G401.6 (cell line): ENCODE results near the gene AIMP1.

Experiments
- FAIRE-seq: peaks from 2 replicates; lab custom pipeline; 2012; peaks lifted over from hg19 to GRCh38; lab: Jason Lieb, UNC

AIMP1 gene

GRCh38 chr4:106315968-106316772 lies at the start of gene AIMP1, which contains the start of gene TBCK:
Gene AIMP1, plus strand, starts transcription at chr4:106316550. Its CDS starts 8,460 bp downstream, at chr4:106325010.
Gene TBCK, minus strand, starts transcription at chr4:106316209. Its CDS starts 7,249 bp downstream, at chr4:106308960.
- peak; percentile 71 for FAIRE-seq

GRCh38 chr4:106268786-106269185 lies 47.6 kb upstream of the AIMP1 start:
- FAIRE-seq = peak; percentile 27

- no peak for FAIRE-seq
These were observed 46.6 kb upstream of the AIMP1 start for GRCh38 chr4:106269711-106270110.

DNA sequence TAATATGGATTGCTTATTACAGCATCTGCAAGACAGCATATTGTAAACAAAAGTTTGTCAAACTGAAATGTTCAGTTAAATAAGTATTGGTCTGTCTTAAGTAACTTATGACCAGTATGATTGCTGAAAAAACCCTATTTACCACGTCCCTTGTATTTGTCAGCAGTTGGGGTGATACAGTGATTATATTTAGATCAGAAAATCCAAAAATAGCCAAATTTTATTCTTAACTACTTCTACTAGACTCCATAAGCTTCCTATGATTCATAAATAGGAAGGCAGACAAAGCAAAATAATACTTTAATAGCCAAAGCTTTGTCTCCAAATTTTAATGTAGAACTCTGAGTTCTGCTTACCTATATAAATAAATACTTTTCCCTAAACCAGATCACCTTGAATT lies 45.6 kb upstream of the AIMP1 start:
- FAIRE-seq = no peak

DNA sequence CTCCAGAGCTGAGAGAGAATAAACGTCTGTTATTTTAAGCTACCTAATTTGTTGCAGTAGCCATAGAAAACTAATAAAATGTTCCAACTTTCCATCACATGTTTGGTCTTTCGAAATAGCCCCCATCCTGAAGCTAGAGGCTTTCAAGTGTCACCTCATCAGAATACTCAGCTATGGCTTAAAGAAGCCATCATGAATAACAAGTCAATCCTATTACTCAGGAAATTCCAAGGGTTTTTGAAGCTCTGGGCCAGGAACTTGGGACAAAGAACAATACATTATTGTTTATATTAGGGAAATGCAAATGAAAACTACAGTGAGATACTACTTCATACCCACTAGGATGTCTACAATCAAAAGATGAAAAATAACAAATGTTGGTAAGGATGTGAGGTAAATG lies 42.5 kb upstream of the AIMP1 start:
- no peak for FAIRE-seq

DNA sequence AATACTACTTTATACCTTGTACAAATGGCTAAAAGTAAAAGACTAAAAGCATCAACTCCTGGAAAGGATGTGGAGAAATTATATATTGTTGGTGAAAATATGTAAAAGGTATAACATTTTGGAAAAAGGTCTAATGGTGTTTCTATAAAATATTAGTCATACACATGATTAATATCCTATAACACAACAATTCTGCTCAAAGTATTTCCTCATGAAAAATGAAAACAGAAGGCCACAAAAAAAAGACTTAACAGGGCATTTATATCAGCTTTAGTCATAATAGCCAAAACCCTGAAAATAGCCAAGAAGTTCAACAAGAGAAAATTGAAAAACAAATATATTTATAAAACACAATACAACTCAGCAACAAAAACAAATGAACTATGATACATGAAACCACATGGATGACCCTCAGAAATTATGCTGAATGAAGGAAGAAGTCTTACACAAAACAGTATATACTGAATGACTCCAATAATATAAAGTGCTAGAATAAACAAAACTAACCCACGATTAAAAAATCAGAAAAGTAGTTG lies 39.1 kb upstream of the AIMP1 start:
- FAIRE-seq = peak; percentile 46

- no peak for FAIRE-seq
These were observed 32.1 kb upstream of the AIMP1 start for GRCh38 chr4:106284227-106284626.

DNA sequence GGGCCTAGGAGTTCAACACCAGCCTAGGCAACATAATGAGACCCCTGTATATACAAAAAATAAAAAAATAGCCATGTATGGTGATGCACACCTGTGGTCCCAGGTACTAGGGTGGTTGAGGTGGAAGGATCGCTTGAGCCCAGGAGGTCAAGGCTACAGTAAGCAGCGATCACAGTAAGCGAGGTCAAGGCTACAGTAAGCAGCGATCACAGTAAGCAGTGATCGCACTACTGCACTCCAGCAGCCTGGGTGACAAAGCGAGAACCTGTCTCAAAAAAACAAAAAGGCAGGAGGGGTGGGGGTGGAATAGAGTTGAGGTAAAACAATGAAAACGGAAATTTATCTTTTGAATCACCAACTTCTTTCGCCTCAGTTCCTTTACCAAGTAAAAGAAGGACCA lies 29.7 kb upstream of the AIMP1 start:
- FAIRE-seq = no peak

DNA sequence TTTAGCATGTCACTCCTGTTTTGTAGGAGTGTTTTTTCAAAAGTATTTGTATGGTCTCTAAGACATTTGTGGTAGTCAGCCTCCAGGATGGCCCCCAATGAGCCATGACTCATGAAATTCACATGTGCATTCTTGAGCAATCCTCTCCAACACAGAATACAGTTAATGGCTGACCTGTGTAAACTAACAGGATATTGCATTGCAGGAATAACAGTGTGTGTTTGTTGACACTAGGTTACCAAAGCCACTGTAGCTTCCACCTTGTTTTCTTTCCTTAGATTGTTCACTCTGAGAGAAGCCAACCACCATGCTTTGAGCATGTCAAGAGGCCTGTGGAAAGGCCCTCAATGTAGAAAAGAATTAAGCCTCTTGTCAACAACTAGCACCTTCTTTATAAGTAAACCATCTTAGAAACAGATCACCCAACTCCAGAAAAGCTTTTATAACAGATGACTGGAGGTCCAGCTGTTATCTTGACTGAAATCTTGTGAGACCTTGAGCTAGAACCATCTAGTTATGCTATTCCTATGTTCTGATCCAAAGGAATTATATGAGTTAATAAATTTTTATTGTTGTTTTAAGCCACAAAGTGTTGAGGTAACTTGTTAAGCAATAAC lies 28.9 kb upstream of the AIMP1 start:
- no peak for FAIRE-seq

- no peak for FAIRE-seq
These were observed 26.6 kb upstream of the AIMP1 start for GRCh38 chr4:106289737-106290136.

- FAIRE-seq = no peak
These were observed 24.7 kb upstream of the AIMP1 start for GRCh38 chr4:106291678-106292077.

GRCh38 chr4:106294062-106294461 lies 22.3 kb upstream of the AIMP1 start:
- FAIRE-seq = no peak

- FAIRE-seq = no peak
These were observed 18.9 kb upstream of the AIMP1 start for GRCh38 chr4:106297245-106298035.

- no peak for FAIRE-seq
These were observed 16.4 kb upstream of the AIMP1 start for GRCh38 chr4:106299977-106300376.

- FAIRE-seq = no peak
These were observed 14.8 kb upstream of the AIMP1 start for GRCh38 chr4:106301393-106302061.

GRCh38 chr4:106302062-106302438 lies 14.3 kb upstream of the AIMP1 start:
- FAIRE-seq = peak; percentile 23

GRCh38 chr4:106303548-106304281 lies 12.6 kb upstream of the AIMP1 start:
- FAIRE-seq = no peak

- no peak for FAIRE-seq
These were observed 11.7 kb upstream of the AIMP1 start for GRCh38 chr4:106304632-106305031.

DNA sequence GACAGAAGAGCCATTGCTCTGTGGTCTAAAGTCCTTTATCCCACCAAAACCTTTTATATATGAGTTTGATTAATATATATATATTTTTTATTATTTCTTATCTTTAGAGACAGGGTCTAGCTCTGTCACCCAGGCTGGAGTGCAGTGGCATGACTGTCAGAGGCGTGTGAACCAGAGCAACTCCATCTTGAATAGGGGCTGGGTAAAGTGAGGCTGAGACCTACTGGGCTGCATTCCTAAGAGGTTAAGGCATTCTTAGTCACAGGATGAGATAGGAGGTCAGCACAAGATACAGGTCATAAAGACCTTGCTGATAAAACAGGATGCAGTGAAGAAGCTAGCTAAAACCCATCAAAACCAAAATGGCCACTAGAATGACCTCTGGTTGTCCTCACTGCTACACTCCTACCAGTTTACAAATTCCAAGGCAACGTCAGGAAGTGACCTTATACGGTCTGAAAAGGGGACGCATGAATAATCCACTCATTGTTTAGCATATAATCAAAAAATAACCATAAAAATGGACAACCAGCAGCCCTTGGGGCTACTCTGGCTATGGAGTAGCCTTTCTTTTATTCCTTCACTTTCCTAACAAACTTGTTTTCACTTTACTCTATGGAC lies 10.8 kb upstream of the AIMP1 start:
- no peak for FAIRE-seq

DNA sequence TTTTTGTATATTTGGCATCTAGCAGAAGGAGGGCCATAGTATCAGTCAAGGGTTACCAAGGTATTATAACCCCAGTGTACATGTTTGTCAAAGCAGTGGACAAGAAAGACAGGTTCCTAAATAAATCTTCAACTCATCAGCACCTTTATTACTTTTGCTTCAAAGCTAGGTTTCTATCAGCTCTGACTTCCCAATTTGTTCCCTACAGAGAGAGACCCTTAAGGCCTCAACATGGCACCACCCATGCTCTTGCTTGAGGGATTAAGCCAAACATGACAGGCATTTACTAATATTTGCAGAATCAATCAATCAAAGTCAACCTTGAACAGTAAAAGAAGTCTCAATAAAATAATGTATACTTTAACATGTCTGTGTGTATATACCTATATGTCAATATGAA lies 9.8 kb upstream of the AIMP1 start:
- FAIRE-seq = no peak

DNA sequence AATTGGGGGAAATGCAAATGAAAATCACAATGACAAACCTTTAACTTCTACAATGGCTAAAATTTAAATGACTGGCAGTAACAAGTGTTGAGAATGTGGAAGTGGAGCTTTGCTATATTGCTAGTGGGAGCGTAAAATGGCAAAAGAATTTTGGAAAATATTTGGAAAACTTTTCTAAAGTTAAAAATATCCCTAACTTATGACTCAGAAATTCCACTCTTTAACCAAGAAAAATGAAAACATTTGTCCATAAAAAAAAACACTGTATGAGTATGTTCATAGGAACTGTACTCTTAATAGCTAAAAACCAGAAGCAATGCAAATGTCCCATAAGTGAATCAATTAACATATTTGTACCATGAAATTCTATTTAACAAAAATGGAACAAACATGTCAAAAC lies 4.0 kb upstream of the AIMP1 start:
- no peak for FAIRE-seq
